ENCODE measurements around the gene TRAPPC11.

DNA sequence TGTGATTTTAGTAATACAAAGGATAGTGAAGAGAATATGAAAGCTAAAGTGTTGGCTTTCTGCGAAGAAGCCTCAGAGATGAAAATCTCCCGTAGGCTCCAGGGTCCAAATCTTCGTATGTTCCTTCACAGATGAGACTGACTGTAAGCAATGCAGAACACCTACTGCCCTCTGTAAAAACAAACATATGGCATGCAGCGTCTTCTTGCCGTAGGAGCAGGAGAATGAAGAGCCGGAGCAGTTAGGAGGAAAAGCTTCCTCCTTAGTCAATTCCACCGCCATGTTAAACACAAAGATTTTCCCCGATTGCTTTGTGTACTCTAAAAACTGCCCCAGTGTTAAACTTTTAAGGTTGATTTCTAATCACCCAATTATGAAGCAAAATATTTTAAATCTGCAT is 22.6 kb upstream of the TRAPPC11 start:
- TF ChIP-seq CTCF (conservative IDR thresholded peaks at IDR 0.05; ENCODE audit: low read length) (no peak), EZH2phosphoT487 (IDR thresholded peaks at IDR 0.05; ENCODE audit: borderline replicate concordance) (no peak)

All from Loucy (cell line).